GM10266 (cell line): Measurements from ENCODE around the gene ABHD12.

Source experiments
- DNase-seq: peaks from one replicate; pipeline ENCODE4 v3.0.0; 2012; ENCODE audit errors: extremely low spot score
- TF ChIP-seq, protein P1 (sequence below): IDR thresholded peaks from 2 replicates; pipeline ENCODE4 v1.5.1; 2012; ENCODE audit warnings: mild to moderate bottlenecking, low read depth; ENCODE audit not compliant: control insufficient read depth, insufficient read depth; ENCODE audit errors: missing control alignments

The ABHD12 gene

DNA sequence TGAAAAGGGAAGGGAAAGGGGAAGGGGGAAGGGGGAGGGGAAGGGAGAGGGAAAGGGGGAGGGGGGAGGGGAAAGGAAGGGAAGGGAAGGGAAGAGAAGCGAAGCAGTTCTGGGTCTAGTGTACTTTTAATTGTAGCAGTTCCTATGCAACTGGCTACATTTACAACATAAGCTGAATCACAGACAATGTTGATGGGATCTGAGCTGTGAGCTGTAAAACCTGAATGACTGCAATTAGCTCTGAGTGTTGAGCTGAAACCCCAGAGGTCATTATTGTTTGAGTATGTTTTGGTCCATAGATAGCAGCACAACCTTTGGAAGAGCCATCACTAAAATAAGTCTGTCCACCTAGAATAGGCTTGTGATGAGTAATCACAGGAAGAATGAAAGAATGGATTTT is 7.2 kb upstream of the ABHD12 start:
- TF ChIP-seq, protein P1, sequence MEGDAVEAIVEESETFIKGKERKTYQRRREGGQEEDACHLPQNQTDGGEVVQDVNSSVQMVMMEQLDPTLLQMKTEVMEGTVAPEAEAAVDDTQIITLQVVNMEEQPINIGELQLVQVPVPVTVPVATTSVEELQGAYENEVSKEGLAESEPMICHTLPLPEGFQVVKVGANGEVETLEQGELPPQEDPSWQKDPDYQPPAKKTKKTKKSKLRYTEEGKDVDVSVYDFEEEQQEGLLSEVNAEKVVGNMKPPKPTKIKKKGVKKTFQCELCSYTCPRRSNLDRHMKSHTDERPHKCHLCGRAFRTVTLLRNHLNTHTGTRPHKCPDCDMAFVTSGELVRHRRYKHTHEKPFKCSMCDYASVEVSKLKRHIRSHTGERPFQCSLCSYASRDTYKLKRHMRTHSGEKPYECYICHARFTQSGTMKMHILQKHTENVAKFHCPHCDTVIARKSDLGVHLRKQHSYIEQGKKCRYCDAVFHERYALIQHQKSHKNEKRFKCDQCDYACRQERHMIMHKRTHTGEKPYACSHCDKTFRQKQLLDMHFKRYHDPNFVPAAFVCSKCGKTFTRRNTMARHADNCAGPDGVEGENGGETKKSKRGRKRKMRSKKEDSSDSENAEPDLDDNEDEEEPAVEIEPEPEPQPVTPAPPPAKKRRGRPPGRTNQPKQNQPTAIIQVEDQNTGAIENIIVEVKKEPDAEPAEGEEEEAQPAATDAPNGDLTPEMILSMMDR = no peak
- no peak for DNase-seq

DNA sequence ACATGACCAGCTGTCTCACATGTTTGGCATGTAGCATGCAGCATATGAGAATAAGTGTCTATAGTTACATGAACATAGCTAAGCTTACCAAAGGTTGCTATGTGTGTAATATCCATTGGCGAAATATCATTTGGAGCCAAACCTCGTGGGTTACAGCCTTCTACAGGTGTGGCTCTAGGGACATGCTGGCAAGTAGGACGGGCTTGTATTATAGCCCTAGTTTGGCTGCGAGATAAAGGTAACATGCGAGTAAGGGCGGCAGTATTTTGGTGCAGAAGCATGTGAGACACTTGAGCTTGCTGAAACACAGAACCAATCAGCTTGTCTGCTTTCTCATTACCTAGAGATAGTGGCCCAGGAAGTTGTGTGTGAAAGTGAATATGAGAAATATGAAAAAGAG is 6.5 kb upstream of the ABHD12 start:
- DNase-seq = no peak
- TF ChIP-seq, protein P1 = no peak

DNA sequence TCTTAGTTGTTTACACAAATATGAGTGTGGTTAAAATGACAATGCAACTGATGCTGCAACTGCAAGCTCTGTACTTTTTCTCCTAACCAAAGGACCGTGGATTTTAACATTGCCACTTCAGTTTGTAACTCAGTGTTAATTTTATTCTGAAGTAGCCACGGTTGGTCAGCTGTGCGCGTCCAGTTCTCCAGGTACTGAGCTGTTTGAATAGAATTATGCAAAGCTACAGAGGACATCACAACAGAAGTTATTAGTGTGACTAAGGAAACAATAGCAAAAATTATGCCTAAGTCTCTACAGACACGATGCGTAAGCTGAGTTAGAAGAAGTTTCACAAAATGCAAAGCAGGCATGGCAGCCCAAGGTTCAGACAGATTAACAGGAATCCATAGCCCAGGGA is 4.4 kb upstream of the ABHD12 start:
- DNase-seq = no peak
- TF ChIP-seq, protein P1 = no peak

DNA sequence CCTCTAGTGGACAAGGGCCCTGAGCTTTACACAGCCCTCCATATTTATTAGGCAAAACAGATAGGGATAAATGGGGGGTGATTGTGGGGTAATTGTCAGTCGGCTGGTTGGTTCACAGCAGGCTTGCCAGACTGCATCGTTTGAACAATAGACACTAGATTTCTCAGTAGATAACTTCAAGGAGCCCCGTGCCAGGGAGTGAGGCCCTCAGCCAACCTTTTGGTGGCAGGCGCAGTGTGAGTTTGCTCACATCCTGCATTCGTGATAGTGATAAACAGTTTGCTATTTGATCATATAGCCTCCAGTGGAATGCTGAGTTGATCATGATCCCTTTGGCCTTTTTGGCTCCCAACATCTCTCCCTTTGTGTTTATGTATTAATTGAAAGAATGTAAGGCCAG is 3.6 kb upstream of the ABHD12 start:
- TF ChIP-seq, protein P1 = no peak
- DNase-seq = no peak

DNA sequence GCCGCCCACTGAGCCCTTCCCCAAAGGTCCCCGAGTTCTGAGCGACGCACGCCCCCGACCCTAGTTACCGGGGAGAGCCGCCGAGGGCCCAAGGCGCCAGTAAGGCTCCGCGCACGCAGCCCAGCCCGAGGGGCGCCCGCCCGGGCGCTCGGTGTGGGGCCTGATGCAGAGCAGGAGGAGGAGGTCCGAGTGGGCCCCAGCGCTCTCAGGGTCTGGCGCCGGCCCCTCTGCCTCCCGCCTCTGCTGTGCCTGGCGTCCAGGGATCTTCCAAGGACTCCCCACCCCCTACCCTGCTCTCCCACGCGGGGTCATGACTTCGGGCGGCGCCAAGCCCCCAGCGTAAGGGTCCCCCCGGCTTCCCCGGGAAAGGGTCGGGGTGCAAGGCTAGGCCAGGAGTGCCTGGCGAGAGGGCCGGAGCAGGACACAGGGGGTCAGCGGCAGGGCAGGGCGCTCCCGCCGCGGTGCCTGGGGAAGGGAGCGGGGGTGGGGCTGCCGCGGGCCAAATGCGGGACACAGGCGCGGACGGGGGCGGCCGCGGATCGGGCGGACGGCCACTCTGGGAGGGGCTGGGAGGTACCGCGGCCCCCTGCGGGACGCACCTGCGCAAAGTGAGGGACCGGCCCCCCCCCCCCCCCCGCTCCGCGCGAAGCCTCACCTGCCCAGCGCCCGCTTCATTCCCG is 637 bp downstream of the ABHD12 start:
- TF ChIP-seq, protein P1 = no peak
- DNase-seq = peak; percentile 45

DNA sequence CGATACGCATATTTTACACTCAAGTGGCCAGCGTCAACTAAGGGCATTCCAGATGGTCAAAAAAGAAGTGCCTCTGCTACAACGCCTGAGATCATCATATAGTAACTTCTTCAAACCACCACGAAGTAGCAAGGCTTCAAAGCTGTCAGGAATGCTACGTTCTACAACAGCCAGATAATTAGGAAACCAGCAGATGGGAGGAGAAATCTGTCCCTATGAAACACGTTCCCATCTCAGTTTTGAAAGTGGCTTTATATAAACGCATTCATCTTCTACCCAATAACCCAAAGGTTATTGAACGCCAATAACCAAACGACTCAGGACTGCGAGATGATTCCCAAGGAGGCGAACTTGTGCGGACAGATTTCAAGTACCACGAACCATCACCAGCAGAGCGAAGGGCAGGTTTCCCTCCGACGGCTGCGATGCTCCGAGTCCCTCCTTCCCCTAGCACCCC is 1.2 kb downstream of the ABHD12 start:
- DNase-seq = no peak
- TF ChIP-seq, protein P1 = no peak

DNA sequence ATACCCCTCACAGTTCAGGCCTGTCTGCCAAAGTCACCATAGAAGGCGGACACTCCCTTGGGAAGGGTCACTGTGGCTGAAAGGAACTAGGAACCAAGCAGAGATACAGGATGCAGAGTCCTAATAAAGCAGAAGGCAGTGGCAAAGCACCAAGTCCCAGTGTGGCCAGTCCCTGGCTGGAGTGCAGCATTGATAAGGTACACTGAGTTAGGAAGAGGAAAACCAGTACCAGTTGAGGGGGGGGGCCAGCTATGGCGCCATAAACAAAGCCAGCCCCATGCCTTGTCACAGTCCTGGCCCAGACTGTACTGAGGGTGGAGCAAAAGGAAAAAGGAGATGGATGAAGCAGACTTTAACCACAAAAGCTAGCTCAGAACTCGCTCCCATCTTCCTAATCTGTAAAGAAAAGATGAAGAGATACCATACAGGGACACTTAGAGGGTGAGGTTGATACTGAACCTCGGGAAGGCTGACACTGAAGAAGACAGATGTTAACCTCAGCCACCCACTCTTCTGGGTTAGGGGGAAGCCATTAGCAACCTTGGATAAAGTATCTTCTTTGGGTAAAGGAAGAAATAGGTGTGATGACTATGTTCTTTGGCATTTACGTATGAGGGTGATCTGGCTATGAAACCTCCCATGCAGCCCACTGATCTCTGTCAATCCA is 7.8 kb downstream of the ABHD12 start:
- TF ChIP-seq, protein P1 = no peak
- no peak for DNase-seq
